WTC11 (cell line): ENCODE results near the gene GIGYF1. TPM values are rescaled to one million over a fixed set of nuclear protein-coding genes. Genes with fewer than 3 reads are reported as not detected.

Experiments
- CTCF ChIP-seq: fragments of 200-600 bp; IDR thresholded peaks from 2 replicates; pipeline ENCODE4 v1.8.0; 2022; ENCODE audit warnings: antibody characterized with exemption
- FOXP4 ChIP-seq: sonication (generic); formaldehyde crosslinking; IDR thresholded peaks from 2 replicates; pipeline ENCODE4 v1.8.0; 2022; ENCODE audit warnings: mild to moderate bottlenecking, missing genetic modification reagents
- HMGXB4 ChIP-seq: sonication (generic); formaldehyde crosslinking; IDR thresholded peaks from 2 replicates; pipeline ENCODE4 v1.8.1; 2023; ENCODE audit warnings: mild to moderate bottlenecking, moderate library complexity, missing genetic modification reagents
- OVOL2 ChIP-seq: fragments of 250-450 bp; sonication (Bioruptor Pico); IDR thresholded peaks from 2 replicates; pipeline ENCODE4 v1.9.0; 2021; ENCODE audit warnings: mild to moderate bottlenecking, borderline replicate concordance
- PREB ChIP-seq: sonication (generic); formaldehyde crosslinking; IDR thresholded peaks from 2 replicates; pipeline ENCODE4 v1.8.1; 2022; ENCODE audit warnings: mild to moderate bottlenecking, missing genetic modification reagents, moderate library complexity, borderline replicate concordance
- TEAD1 ChIP-seq: sonication (generic); formaldehyde crosslinking; IDR thresholded peaks from 2 replicates; pipeline ENCODE4 v1.8.0; 2022; ENCODE audit warnings: mild to moderate bottlenecking, missing genetic modification reagents
- ZBTB21 ChIP-seq: sonication (generic); formaldehyde crosslinking; IDR thresholded peaks from 2 replicates; pipeline ENCODE4 v1.8.1; 2023; ENCODE audit warnings: mild to moderate bottlenecking, missing genetic modification reagents, borderline replicate concordance
- ZNF138 ChIP-seq: sonication (generic); formaldehyde crosslinking; conservative IDR thresholded peaks from 2 replicates; pipeline ENCODE4 v1.8.1; 2022; ENCODE audit warnings: mild to moderate bottlenecking, moderate library complexity, missing genetic modification reagents
- ZNF232 ChIP-seq: sonication (generic); formaldehyde crosslinking; IDR thresholded peaks from 2 replicates; pipeline ENCODE4 v1.8.0; 2022; ENCODE audit warnings: mild to moderate bottlenecking, missing genetic modification reagents
- ZNF416 ChIP-seq: fragments of 250-450 bp; sonication (Bioruptor Pico); IDR thresholded peaks from 2 replicates; pipeline ENCODE4 v1.9.0; 2021; ENCODE audit warnings: mild to moderate bottlenecking, inconsistent platforms
- ZNF671 ChIP-seq: fragments of 250-450 bp; sonication (Bioruptor Pico); IDR thresholded peaks from 2 replicates; pipeline ENCODE4 v1.8.0; 2021; ENCODE audit warnings: mild to moderate bottlenecking
- total RNA-seq: library from RNA; stranded (reverse); gene quantifications from 3 replicates; pipeline ENCODE4 v1.2.3, GENCODE V29; 2021
- TF ChIP-seq, protein P1 (sequence below): sonication (generic); formaldehyde crosslinking; IDR thresholded peaks from 2 replicates; pipeline ENCODE4 v1.8.0; 2023; ENCODE audit warnings: mild to moderate bottlenecking, missing genetic modification reagents
- TF ChIP-seq, protein P2 (sequence below): sonication (generic); formaldehyde crosslinking; IDR thresholded peaks from 2 replicates; pipeline ENCODE4 v1.8.0; 2022; ENCODE audit warnings: missing genetic modification reagents
- TF ChIP-seq, protein P3 (sequence below): sonication (generic); formaldehyde crosslinking; IDR thresholded peaks from 2 replicates; pipeline ENCODE4 v1.8.1; 2023; ENCODE audit warnings: mild to moderate bottlenecking, missing genetic modification reagents
- TF ChIP-seq, protein P4 (sequence below): sonication (generic); formaldehyde crosslinking; conservative IDR thresholded peaks from 2 replicates; pipeline ENCODE4 v1.8.1; 2022; ENCODE audit warnings: mild to moderate bottlenecking, missing genetic modification reagents
- TF ChIP-seq, protein P5 (sequence below): sonication (generic); formaldehyde crosslinking; IDR thresholded peaks from 2 replicates; pipeline ENCODE4 v1.8.0; 2023; ENCODE audit warnings: missing genetic modification reagents, mild to moderate bottlenecking, borderline replicate concordance

Gene GIGYF1
- total RNA-seq, 1 experiment from 2014 or later: 130 TPM

GRCh38 chr7:100655908-100656674 lies 38.0 kb downstream of the GIGYF1 start, which contains the start of gene ACTL6B (continued):
- TF ChIP-seq, protein P1, sequence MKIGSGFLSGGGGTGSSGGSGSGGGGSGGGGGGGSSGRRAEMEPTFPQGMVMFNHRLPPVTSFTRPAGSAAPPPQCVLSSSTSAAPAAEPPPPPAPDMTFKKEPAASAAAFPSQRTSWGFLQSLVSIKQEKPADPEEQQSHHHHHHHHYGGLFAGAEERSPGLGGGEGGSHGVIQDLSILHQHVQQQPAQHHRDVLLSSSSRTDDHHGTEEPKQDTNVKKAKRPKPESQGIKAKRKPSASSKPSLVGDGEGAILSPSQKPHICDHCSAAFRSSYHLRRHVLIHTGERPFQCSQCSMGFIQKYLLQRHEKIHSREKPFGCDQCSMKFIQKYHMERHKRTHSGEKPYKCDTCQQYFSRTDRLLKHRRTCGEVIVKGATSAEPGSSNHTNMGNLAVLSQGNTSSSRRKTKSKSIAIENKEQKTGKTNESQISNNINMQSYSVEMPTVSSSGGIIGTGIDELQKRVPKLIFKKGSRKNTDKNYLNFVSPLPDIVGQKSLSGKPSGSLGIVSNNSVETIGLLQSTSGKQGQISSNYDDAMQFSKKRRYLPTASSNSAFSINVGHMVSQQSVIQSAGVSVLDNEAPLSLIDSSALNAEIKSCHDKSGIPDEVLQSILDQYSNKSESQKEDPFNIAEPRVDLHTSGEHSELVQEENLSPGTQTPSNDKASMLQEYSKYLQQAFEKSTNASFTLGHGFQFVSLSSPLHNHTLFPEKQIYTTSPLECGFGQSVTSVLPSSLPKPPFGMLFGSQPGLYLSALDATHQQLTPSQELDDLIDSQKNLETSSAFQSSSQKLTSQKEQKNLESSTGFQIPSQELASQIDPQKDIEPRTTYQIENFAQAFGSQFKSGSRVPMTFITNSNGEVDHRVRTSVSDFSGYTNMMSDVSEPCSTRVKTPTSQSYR (CRISPR knock-in tag): peak; percentile 85; the same call in 1 of the 2 replicates
- TF ChIP-seq HMGXB4 (CRISPR knock-in tag) (0 out of 2 replicates have a peak, but pooled peaks have one; percentile 56), ZNF416 (no peak), CTCF (no peak), FOXP4 (CRISPR knock-in tag) (peak; percentile 98), TEAD1 (peak; percentile 99), PREB (CRISPR knock-in tag) (peak; percentile 57; the same call in 1 of the 2 replicates), ZNF671 (CRISPR knock-in tag) (no peak), OVOL2 (CRISPR knock-in tag) (no peak), ZNF138 (peak; percentile 83; the same call in 1 of the 2 replicates), ZBTB21 (peak; percentile 89; the same call in 1 of the 2 replicates), ZNF232 (CRISPR knock-in tag) (peak; percentile 92; the same call in 1 of the 2 replicates)
- TF ChIP-seq, protein P2, sequence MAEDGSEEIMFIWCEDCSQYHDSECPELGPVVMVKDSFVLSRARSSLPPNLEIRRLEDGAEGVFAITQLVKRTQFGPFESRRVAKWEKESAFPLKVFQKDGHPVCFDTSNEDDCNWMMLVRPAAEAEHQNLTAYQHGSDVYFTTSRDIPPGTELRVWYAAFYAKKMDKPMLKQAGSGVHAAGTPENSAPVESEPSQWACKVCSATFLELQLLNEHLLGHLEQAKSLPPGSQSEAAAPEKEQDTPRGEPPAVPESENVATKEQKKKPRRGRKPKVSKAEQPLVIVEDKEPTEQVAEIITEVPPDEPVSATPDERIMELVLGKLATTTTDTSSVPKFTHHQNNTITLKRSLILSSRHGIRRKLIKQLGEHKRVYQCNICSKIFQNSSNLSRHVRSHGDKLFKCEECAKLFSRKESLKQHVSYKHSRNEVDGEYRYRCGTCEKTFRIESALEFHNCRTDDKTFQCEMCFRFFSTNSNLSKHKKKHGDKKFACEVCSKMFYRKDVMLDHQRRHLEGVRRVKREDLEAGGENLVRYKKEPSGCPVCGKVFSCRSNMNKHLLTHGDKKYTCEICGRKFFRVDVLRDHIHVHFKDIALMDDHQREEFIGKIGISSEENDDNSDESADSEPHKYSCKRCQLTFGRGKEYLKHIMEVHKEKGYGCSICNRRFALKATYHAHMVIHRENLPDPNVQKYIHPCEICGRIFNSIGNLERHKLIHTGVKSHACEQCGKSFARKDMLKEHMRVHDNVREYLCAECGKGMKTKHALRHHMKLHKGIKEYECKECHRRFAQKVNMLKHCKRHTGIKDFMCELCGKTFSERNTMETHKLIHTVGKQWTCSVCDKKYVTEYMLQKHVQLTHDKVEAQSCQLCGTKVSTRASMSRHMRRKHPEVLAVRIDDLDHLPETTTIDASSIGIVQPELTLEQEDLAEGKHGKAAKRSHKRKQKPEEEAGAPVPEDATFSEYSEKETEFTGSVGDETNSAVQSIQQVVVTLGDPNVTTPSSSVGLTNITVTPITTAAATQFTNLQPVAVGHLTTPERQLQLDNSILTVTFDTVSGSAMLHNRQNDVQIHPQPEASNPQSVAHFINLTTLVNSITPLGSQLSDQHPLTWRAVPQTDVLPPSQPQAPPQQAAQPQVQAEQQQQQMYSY (CRISPR knock-in tag): no peak
- TF ChIP-seq, protein P3, sequence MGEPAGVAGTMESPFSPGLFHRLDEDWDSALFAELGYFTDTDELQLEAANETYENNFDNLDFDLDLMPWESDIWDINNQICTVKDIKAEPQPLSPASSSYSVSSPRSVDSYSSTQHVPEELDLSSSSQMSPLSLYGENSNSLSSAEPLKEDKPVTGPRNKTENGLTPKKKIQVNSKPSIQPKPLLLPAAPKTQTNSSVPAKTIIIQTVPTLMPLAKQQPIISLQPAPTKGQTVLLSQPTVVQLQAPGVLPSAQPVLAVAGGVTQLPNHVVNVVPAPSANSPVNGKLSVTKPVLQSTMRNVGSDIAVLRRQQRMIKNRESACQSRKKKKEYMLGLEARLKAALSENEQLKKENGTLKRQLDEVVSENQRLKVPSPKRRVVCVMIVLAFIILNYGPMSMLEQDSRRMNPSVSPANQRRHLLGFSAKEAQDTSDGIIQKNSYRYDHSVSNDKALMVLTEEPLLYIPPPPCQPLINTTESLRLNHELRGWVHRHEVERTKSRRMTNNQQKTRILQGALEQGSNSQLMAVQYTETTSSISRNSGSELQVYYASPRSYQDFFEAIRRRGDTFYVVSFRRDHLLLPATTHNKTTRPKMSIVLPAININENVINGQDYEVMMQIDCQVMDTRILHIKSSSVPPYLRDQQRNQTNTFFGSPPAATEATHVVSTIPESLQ: peak; percentile 61; the same call in 1 of the 2 replicates
- TF ChIP-seq, protein P4, sequence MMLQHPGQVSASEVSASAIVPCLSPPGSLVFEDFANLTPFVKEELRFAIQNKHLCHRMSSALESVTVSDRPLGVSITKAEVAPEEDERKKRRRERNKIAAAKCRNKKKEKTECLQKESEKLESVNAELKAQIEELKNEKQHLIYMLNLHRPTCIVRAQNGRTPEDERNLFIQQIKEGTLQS: no peak
- TF ChIP-seq, protein P5, sequence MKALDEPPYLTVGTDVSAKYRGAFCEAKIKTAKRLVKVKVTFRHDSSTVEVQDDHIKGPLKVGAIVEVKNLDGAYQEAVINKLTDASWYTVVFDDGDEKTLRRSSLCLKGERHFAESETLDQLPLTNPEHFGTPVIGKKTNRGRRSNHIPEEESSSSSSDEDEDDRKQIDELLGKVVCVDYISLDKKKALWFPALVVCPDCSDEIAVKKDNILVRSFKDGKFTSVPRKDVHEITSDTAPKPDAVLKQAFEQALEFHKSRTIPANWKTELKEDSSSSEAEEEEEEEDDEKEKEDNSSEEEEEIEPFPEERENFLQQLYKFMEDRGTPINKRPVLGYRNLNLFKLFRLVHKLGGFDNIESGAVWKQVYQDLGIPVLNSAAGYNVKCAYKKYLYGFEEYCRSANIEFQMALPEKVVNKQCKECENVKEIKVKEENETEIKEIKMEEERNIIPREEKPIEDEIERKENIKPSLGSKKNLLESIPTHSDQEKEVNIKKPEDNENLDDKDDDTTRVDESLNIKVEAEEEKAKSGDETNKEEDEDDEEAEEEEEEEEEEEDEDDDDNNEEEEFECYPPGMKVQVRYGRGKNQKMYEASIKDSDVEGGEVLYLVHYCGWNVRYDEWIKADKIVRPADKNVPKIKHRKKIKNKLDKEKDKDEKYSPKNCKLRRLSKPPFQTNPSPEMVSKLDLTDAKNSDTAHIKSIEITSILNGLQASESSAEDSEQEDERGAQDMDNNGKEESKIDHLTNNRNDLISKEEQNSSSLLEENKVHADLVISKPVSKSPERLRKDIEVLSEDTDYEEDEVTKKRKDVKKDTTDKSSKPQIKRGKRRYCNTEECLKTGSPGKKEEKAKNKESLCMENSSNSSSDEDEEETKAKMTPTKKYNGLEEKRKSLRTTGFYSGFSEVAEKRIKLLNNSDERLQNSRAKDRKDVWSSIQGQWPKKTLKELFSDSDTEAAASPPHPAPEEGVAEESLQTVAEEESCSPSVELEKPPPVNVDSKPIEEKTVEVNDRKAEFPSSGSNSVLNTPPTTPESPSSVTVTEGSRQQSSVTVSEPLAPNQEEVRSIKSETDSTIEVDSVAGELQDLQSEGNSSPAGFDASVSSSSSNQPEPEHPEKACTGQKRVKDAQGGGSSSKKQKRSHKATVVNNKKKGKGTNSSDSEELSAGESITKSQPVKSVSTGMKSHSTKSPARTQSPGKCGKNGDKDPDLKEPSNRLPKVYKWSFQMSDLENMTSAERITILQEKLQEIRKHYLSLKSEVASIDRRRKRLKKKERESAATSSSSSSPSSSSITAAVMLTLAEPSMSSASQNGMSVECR (CRISPR knock-in tag): peak; percentile 98
